AG09309 (cell line): ENCODE data around the gene GRIN2C.

Experiments used
- DNase-seq: peaks from one replicate; pipeline ENCODE4 v3.0.0-alpha.2; 2010; ENCODE audit warnings: low read depth
- H3K4me3 ChIP-seq: 2 replicates; pipeline ENCODE4 v1.5.1; 2011; ENCODE audit warnings: mild to moderate bottlenecking, low read depth, low read length, moderate library complexity; ENCODE audit not compliant: control insufficient read depth
- CTCF ChIP-seq: IDR thresholded peaks from 2 replicates; pipeline ENCODE4 v1.5.1; 2011; ENCODE audit warnings: mild to moderate bottlenecking, low read depth, low read length, inconsistent platforms; ENCODE audit not compliant: insufficient read depth, control insufficient read depth; ENCODE audit errors: missing control alignments

GRIN2C gene

GRCh38 chr17:74814453-74814852 lies 45.2 kb downstream of the GRIN2C start:
- DNase-seq = no peak
- no peak overlapping the region for H3K4me3 ChIP-seq
- TF ChIP-seq CTCF = no peak

GRCh38 chr17:74812109-74813009 lies 47.3 kb downstream of the GRIN2C start:
- no peak for DNase-seq
- TF ChIP-seq CTCF = no peak
- H3K4me3 ChIP-seq = no peak overlapping the region

GRCh38 chr17:74810699-74811485 lies 48.8 kb downstream of the GRIN2C start:
- no peak overlapping the region for H3K4me3 ChIP-seq
- no peak for DNase-seq
- TF ChIP-seq CTCF = no peak

GRCh38 chr17:74808714-74809430 lies 50.8 kb downstream of the GRIN2C start:
- TF ChIP-seq CTCF = no peak
- no peak for DNase-seq
- no peak overlapping the region for H3K4me3 ChIP-seq

DNA sequence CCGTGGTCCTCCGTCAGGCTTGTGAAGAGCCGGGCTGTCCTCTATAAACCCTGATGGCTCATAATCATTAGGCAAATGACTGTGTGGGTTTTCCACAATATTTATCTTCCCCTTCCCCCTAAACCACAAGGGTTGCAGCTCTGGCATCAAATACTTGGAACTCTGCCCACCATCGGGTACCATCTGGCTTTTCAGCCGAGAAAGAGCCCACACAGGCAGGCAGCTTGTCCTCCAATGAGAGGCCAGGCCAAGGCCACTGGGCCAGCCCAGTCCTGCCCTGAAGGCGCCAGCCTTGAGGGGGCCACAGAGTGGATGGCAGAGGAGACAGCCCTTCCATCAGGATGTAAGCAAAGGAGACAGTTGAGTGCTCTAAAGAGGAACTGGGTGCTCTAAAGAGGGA lies 51.8 kb downstream of the GRIN2C start:
- no peak for DNase-seq
- TF ChIP-seq CTCF = no peak
- H3K4me3 ChIP-seq = no peak overlapping the region

GRCh38 chr17:74807441-74807840 lies 52.2 kb downstream of the GRIN2C start:
- DNase-seq = no peak
- no peak overlapping the region for H3K4me3 ChIP-seq
- no peak for TF ChIP-seq CTCF
